GM12864 (cell line): Measurements from ENCODE around the gene B4GALT5.
"Not testable (repeated sequence)": the region's sequence is repeated elsewhere in the genome, so short reads cannot be mapped to it uniquely, and the experiment has no call there.

Experiments
- DNase-seq: peaks from one replicate; pipeline ENCODE4 v3.0.0-alpha.2; 2011; ENCODE audit warnings: low read depth
- H3K4me3 ChIP-seq: 2 replicates; pipeline ENCODE4 v1.5.1; 2011; ENCODE audit warnings: mild to moderate bottlenecking, low read depth, low read length, control low read depth
- CTCF ChIP-seq: IDR thresholded peaks from 2 replicates; pipeline ENCODE4 v1.5.1; 2011; ENCODE audit warnings: low read depth, mild to moderate bottlenecking, moderate library complexity, low read length, control low read depth, inconsistent platforms; ENCODE audit errors: missing control alignments

Gene B4GALT5

GRCh38 chr20:49706630-49707091, 7.0 kb downstream of the B4GALT5 start:
- H3K4me3 ChIP-seq = no peak overlapping the region
- no peak for DNase-seq
- TF ChIP-seq CTCF = no peak

GRCh38 chr20:49705893-49706292, 7.8 kb downstream of the B4GALT5 start:
- DNase-seq, H3K4me3 ChIP-seq: not testable (repeated sequence)

GRCh38 chr20:49705358-49705757, 8.3 kb downstream of the B4GALT5 start:
- no peak for TF ChIP-seq CTCF
- DNase-seq = no peak
- H3K4me3 ChIP-seq = no peak overlapping the region

- no peak for DNase-seq
- TF ChIP-seq CTCF = no peak
- H3K4me3 ChIP-seq = no peak overlapping the region; the same call in 1 of the 2 replicates
Measured at GRCh38 chr20:49704932-49705336, 8.7 kb downstream of the B4GALT5 start.

- no peak overlapping the region for H3K4me3 ChIP-seq
- DNase-seq = no peak
- no peak for TF ChIP-seq CTCF
Measured at GRCh38 chr20:49701916-49702315, 11.8 kb downstream of the B4GALT5 start.

GRCh38 chr20:49701241-49701790, 12.4 kb downstream of the B4GALT5 start:
- no peak overlapping the region for H3K4me3 ChIP-seq
- DNase-seq = no peak
- TF ChIP-seq CTCF = no peak

GRCh38 chr20:49700411-49701185, 13.1 kb downstream of the B4GALT5 start:
- H3K4me3 ChIP-seq = no peak overlapping the region
- no peak for TF ChIP-seq CTCF
- DNase-seq = no peak
